NCI-H69 (cell line): ENCODE results near the gene FPR1.

ENCODE experiments used
- DNase-seq: peaks from one replicate; lab custom pipeline; 2025; lab: John Stamatoyannopoulos, UW

The FPR1 gene

GRCh38 chr19:51704626-51705025 lies 47.1 kb downstream of the FPR1 start:
- no peak for DNase-seq

DNA sequence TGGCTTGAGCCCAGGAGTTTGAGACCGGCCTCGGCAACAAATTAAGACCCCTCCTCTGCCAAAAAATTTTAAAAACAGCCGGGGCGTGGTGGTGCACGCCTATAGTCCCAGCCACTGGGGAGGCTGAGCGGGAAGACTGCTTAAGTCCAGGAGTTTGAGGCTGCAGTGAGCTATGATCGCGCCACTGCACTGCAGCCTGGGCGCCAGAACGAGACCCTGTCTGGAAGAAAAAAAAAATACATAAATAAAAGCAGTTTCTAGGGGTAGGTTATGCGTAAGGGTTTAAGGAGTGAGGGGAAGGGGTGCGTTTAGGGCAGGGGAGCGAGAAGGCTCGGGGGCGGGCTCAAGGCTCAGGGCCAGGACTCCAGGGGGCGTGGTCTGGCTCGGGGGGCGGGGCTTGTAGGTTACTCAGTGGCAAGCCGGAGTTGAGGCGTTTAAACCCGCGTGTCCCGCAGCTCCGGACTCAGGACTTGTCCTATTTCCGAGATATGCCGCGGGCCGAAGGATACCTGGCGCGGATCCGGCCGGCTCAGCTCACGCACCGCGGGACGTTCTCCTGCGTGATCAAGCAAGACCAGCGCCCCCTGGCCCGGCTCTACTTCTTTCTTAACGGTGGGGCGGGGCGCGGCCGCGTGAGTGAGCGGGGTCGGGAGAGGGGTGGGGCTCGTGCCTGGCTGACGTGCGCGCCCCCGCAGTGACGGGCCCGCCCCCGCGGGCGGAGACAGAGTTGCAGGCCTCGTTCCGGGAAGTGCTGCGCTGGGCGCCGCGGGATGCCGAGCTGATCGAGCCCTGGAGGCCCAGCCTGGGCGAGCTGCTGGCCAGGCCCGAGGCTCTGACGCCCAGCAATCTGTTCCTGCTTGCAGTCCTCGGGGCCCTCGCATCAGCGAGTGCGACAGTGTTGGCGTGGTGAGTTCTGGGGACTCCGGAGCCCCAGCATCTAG lies 47.8 kb downstream of the FPR1 start:
- DNase-seq, result peak; percentile 98

GRCh38 chr19:51702825-51703574 lies 48.7 kb downstream of the FPR1 start:
- peak; percentile 41 for DNase-seq

DNA sequence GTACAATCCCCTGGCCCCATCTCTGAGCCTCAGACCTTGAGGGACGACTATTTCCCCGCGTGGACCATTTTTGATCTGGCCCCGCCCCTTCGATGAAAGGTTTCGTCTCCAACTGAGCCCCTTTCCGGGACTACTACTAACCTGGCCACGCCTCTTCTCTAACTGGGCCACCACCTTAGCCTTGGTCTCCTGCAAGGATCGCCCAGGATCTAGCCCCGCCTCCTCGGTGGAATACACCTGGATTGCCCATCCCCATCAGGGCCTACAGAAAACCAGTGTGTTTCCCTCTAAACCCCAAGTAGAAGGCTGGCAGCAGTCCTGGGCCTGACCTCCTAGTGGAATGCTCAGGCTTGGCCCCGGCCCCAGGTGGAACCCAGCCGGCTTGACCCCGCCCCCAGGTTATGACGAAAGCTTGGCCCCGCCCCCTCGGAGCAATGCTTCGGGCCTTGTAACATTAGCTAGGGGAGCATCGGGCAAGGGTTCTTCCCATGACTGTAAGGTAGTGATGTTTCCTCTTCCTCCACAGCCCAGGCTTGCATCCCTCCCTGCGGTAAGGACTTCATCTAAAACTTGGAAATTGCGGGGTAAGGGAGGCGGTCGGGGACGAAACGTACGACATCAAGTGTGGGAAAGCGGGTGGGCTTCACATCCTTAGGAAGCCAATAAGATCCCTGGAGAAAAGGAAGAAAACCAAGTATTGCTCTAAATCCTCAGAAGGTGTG lies 49.4 kb downstream of the FPR1 start:
- DNase-seq, result peak; percentile 27

DNA sequence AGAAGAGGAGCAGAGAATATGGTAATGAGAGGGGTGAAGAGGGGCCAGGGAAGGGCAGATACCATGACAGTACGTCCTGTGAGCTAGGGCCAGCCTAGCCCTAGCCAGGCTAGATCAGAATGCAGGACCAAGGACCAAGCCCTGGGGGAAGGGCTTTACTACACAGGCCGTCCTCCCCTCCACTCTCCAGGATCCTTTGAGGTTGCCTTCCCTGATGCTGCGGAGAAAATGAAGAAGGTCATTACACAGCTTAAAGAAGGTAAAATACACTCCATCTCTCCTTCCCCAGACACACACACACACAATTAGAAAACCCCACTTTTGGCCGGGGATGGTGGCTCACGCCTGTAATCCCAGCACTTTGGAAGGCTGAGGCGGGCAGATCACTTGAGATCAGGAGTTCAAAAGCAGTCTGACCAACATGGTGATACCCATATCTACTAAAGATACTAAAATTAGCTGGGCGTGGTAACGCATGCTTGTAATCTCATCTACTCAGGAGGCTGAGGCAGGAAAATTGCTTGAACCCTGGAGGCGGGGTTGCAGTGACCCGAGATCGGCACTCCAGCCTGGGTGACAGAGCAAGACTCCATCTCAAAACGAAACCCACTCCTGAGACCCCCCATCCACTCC lies 50.1 kb downstream of the FPR1 start:
- DNase-seq, result no peak

GRCh38 chr19:51699170-51699569 lies 52.5 kb downstream of the FPR1 start:
- no peak for DNase-seq

GRCh38 chr19:51698296-51698695 lies 53.4 kb downstream of the FPR1 start:
- no peak for DNase-seq

GRCh38 chr19:51697169-51697776 lies 54.4 kb downstream of the FPR1 start:
- DNase-seq, result no peak

DNA sequence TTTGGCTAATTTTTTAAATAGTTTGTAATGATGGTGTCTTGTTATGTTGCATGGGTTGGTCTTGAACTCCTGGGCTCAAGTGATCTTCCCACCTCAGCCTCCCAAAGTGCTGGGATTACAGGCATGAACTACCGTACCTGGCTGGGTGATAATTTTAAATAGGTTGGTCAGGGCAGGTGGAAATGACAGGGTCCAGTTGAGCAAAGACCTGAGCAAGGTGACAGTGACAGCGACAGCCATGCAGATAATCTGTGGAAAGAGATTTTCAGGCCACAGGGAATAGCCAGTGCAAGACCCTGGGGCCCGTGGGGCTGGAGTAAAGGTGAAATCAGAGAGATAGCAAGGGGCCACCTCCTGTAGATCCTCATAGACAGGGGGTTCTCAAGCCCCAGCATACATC lies 55.1 kb downstream of the FPR1 start:
- DNase-seq, result no peak
